B cell (primary cell): Measurements from ENCODE around the gene PLA2G2F. TPM values are rescaled to one million over a fixed set of nuclear protein-coding genes. Genes with fewer than 3 reads are reported as not detected.

Source experiments
- ATAC-seq: fragments of 200-7000 bp; cut with Tn5 transposase; one replicate; pipeline ENCODE4 v1.10.0; 2021; ENCODE audit warnings: low read depth, mild to moderate bottlenecking, moderate number of reproducible peaks, moderate library complexity
- CTCF ChIA-PET: fragments of 350-600 bp; sonication (Branson Sonifier 250); formaldehyde crosslinking; loops from one replicate; lab custom pipeline; 2021; ENCODE audit warnings: antibody characterized with exemption, inconsistent platforms; lab: Charles Lee
- POLR2A ChIA-PET: fragments of 350-600 bp; sonication (Branson Sonifier 250); formaldehyde crosslinking; loops from one replicate; lab custom pipeline; 2021; ENCODE audit warnings: antibody characterized with exemption; lab: Charles Lee
- DNase-seq: peaks from one replicate; pipeline ENCODE4 v3.0.0; 2013
- H2AFZ ChIP-seq: 2 replicates; pipeline ENCODE4 v1.6.1; 2012; ENCODE audit warnings: mild to moderate bottlenecking, low read depth, low read length; ENCODE audit not compliant: insufficient read depth, poor library complexity, severe bottlenecking
- H3K27ac ChIP-seq, 2 donors: 1 replicate in 1 of 2; 2 replicates in 1 of 2; pipeline ENCODE4 v1.5.1; 2012 to 2013; ENCODE audit warnings: low read length in 2 of 2, mild to moderate bottlenecking in 2 of 2, moderate library complexity in 1 of 2
- H3K27me3 ChIP-seq, 4 experiments: fragments of 200-600 bp in 1 of 4; sonication (generic) in 1 of 4; replicated peaks in 1 of 4; 1 replicate in 2 of 4; 2 replicates in 2 of 4; pipeline versions ENCODE4 v1.6.1 to v1.7.0; 2013 to 2016; ENCODE audit warnings: low read length in 3 of 4, mild to moderate bottlenecking in 2 of 4, mixed read lengths in 1 of 4, moderate library complexity in 1 of 4; ENCODE audit not compliant: insufficient read depth in 4 of 4, control insufficient read depth in 3 of 4; ENCODE audit errors: control extremely low read depth in 1 of 4
- H3K36me3 ChIP-seq, 2 experiments: replicated peaks in 1 of 2; 1 replicate in 1 of 2; 2 replicates in 1 of 2; pipeline versions ENCODE4 v1.6.1 to v1.7.1; 2013; ENCODE audit warnings: low read length in 1 of 2; ENCODE audit not compliant: insufficient read depth in 2 of 2, control insufficient read depth in 1 of 2; ENCODE audit errors: control extremely low read depth in 1 of 2, extremely low read depth in 1 of 2
- H3K4me1 ChIP-seq, 2 donors: fragments of 200-600 bp in 1 of 2; sonication (generic) in 1 of 2; 1 replicate in 1 of 2; 2 replicates in 1 of 2; pipeline versions ENCODE4 v1.5.1 to v1.6.1; 2013 to 2017; ENCODE audit warnings: low read length in 2 of 2; ENCODE audit not compliant: control insufficient read depth in 2 of 2, insufficient read depth in 2 of 2
- H3K4me2 ChIP-seq: replicated peaks from 2 replicates; pipeline ENCODE3; 2012; ENCODE audit warnings: mild to moderate bottlenecking, low read depth, low read length; ENCODE audit not compliant: poor library complexity, severe bottlenecking
- H3K4me3 ChIP-seq, 5 experiments: fragments of 200-600 bp in 1 of 5; sonication (generic) in 1 of 5; 1 replicate in 3 of 5; 2 replicates in 2 of 5; pipeline versions ENCODE4 v1.5.1 to v1.7.0; 2011 to 2016; ENCODE audit warnings: low read length in 4 of 5, mild to moderate bottlenecking in 4 of 5, low read depth in 2 of 5, control low read depth in 1 of 5, moderate library complexity in 1 of 5; ENCODE audit not compliant: insufficient read depth in 1 of 5; ENCODE audit errors: control extremely low read depth in 1 of 5, extremely low read depth in 1 of 5
- H3K79me2 ChIP-seq: fragments of 200-600 bp; sonication (generic); one replicate; pipeline ENCODE4 v1.6.0; 2016; ENCODE audit warnings: low read length; ENCODE audit not compliant: control insufficient read depth, insufficient read depth
- H3K9ac ChIP-seq: fragments of 200-600 bp; sonication (generic); 2 replicates; pipeline ENCODE4 v1.6.1; 2017; ENCODE audit warnings: mild to moderate bottlenecking, low read length, moderate library complexity
- H3K9me3 ChIP-seq, 3 donors: one replicate each; pipeline versions ENCODE4 v1.6.1 to v1.7.1; 2013; ENCODE audit warnings: low read length in 2 of 3; ENCODE audit not compliant: control insufficient read depth in 2 of 3, insufficient read depth in 1 of 3; ENCODE audit errors: control extremely low read depth in 1 of 3
- H4K20me1 ChIP-seq: 2 replicates; pipeline ENCODE4 v1.6.0; 2012; ENCODE audit warnings: mild to moderate bottlenecking, low read length; ENCODE audit not compliant: insufficient read depth, control insufficient read depth, poor library complexity, severe bottlenecking
- H3K27ac Mint-ChIP-seq: one replicate; pipeline ENCODE4 v1.8.0; 2021; ENCODE audit warnings: mixed read lengths
- H3K27me3 Mint-ChIP-seq: one replicate; pipeline ENCODE4 v1.8.0; 2021; ENCODE audit warnings: mixed read lengths
- H3K4me1 Mint-ChIP-seq: one replicate; pipeline ENCODE4 v1.8.0; 2021; ENCODE audit warnings: mixed read lengths
- H3K4me3 Mint-ChIP-seq: one replicate; pipeline ENCODE4 v1.8.0; 2021; ENCODE audit warnings: mixed read lengths
- H3K9me3 Mint-ChIP-seq: one replicate; pipeline ENCODE4 v1.8.0; 2022; ENCODE audit warnings: mixed read lengths; ENCODE audit not compliant: insufficient read depth
- EZH2 ChIP-seq: IDR thresholded peaks from 2 replicates; pipeline ENCODE4 v1.6.1; 2012; ENCODE audit warnings: borderline replicate concordance, low read depth, mild to moderate bottlenecking, moderate library complexity, low read length; ENCODE audit not compliant: insufficient read depth, poor library complexity, severe bottlenecking
- WGBS: methylation state at CpG from one replicate; pipeline ENCODE4 v1.1.5; 2013; ENCODE audit warnings: missing lambda C conversion rate; ENCODE audit not compliant: insufficient coverage; 5-methylcytosine and 5-hydroxymethylcytosine counted together
- intact Hi-C: fragments of 100-400 bp; cut with micrococcal nuclease; formaldehyde crosslinking; loops from one replicate; pipeline ENCODE4 v1.10.0; 2022
- polyA plus RNA-seq: library from polyadenylated mRNA; depleted of rRNA; stranded (reverse); fragments of >200 nt; gene quantifications from 2 replicates; pipeline ENCODE4 v1.2.3, GENCODE V29; 2012
- total RNA-seq, 2 donors: library from RNA; stranded (reverse); fragments of 120-200 nt in 1 of 2; gene quantifications; 1 replicate in 1 of 2; 2 replicates in 1 of 2; pipeline versions ENCODE4 v1.2.3 to v1.2.4, GENCODE V29; 2013 to 2022
- TF ChIP-seq, protein P1 (sequence below): fragments of 200-600 bp; IDR thresholded peaks from one replicate; pipeline ENCODE4 v1.8.0; 2022; ENCODE audit warnings: antibody characterized with exemption, mild to moderate bottlenecking

PLA2G2F gene
- total and polyA plus RNA-seq, 2 donors (not counting 1 experiment from before 2014, with no cell fraction given): not detected

DNA sequence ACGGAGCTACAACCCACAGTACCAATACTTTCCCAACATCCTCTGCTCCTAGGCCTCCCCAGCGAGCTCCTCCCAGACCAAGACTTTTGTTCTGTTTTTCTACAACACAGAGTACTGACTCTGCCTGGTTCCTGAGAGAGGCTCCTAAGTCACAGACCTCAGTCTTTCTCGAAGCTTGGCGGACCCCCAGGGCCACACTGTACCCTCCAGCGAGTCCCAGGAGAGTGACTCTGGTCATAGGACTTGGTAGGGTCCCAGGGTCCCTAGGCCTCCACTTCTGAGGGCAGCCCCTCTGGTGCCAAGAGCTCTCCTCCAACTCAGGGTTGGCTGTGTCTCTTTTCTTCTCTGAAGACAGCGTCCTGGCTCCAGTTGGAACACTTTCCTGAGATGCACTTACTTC, 48.5 kb upstream of the PLA2G2F start:
- Mint-ChIP-seq H3K27me3 (peaks cover 7% of the 10 kb centered on the region), H3K4me3 (no peak overlapping the region), H3K27ac (no peak overlapping the region), H3K4me1 (peaks cover under 1% of the 10 kb centered on the region), H3K9me3 (no peaks in the 10 kb centered on the region)
- no peaks in the 10 kb centered on the region for H3K79me2 ChIP-seq
- no peaks in the 10 kb centered on the region for H3K27me3 ChIP-seq
- intact Hi-C loops: no loop called here
- ATAC-seq: no peak
- TF ChIP-seq EZH2: no peak
- TF ChIP-seq, protein P1, sequence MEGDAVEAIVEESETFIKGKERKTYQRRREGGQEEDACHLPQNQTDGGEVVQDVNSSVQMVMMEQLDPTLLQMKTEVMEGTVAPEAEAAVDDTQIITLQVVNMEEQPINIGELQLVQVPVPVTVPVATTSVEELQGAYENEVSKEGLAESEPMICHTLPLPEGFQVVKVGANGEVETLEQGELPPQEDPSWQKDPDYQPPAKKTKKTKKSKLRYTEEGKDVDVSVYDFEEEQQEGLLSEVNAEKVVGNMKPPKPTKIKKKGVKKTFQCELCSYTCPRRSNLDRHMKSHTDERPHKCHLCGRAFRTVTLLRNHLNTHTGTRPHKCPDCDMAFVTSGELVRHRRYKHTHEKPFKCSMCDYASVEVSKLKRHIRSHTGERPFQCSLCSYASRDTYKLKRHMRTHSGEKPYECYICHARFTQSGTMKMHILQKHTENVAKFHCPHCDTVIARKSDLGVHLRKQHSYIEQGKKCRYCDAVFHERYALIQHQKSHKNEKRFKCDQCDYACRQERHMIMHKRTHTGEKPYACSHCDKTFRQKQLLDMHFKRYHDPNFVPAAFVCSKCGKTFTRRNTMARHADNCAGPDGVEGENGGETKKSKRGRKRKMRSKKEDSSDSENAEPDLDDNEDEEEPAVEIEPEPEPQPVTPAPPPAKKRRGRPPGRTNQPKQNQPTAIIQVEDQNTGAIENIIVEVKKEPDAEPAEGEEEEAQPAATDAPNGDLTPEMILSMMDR: no peak
- DNase-seq: no peak
- H4K20me1 ChIP-seq: no peaks in the 10 kb centered on the region
- no peak overlapping the region for H2AFZ ChIP-seq
- H3K4me1 ChIP-seq: peaks cover 0 to under 1% of the 10 kb centered on the region in 2 donors
- POLR2A ChIA-PET: no interaction called here
- H3K9ac ChIP-seq: no peak overlapping the region
- 87% methylated on average over 6 of the region's 6 CpGs for WGBS
- no peak overlapping the region for H3K4me3 ChIP-seq
- H3K36me3 ChIP-seq: no peaks in the 10 kb centered on the region
- H3K9me3 ChIP-seq: no peaks in the 10 kb centered on the region
- CTCF ChIA-PET: interaction anchor here (0.5 to 1.7 kb wide), 6 partner anchors 10 to 173 kb away, joined by 3 to 5 read pairs (median 4); no protein-coding TSS in a partner anchor
- no peak overlapping the region for H3K4me2 ChIP-seq
- no peak overlapping the region for H3K27ac ChIP-seq

DNA sequence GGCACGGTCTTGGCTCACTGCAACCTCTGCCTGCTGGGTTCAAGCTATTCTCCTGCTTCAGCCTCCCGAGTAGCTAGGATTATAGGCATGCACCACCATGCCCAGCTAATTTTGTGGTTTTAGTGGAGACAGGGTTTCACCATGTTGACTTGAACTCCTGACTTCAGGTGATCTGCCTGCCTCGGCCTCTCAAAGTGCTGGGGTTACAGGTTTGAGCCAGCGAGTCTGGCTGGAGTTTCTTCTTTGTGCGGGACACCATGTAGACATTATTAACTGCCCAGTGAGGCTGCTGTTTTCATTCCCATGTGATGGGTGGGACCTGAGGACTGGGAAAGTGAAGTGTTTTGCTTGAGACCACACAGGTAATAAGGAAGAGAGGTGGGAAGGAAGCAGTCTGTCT, 45.8 kb upstream of the PLA2G2F start:
- POLR2A ChIA-PET: no interaction called here
- no peaks in the 10 kb centered on the region for H4K20me1 ChIP-seq
- no peak overlapping the region for H3K4me2 ChIP-seq
- no peaks in the 10 kb centered on the region for H3K9me3 ChIP-seq
- H3K27me3 ChIP-seq: no peaks in the 10 kb centered on the region
- intact Hi-C loops: no loop called here
- no peak overlapping the region for H2AFZ ChIP-seq
- Mint-ChIP-seq H3K9me3 (no peaks in the 10 kb centered on the region), H3K27me3 (peaks cover 7% of the 10 kb centered on the region), H3K4me1 (no peaks in the 10 kb centered on the region), H3K27ac (no peak overlapping the region), H3K4me3 (no peak overlapping the region)
- CTCF ChIA-PET: interaction anchor here (0.8 to 1.7 kb wide), 5 partner anchors 7 to 332 kb away, joined by 3 to 7 read pairs (median 3); partner anchors contain the start of gene PLA2G2A
- no peak for TF ChIP-seq EZH2
- TF ChIP-seq, protein P1: no peak
- no peak for ATAC-seq
- no peaks in the 10 kb centered on the region for H3K36me3 ChIP-seq
- no peak overlapping the region for H3K9ac ChIP-seq
- no peak overlapping the region for H3K27ac ChIP-seq
- DNase-seq: no peak
- H3K79me2 ChIP-seq: no peaks in the 10 kb centered on the region
- no peak overlapping the region for H3K4me3 ChIP-seq
- WGBS: 92% methylated on average over 5 of the region's 5 CpGs
- H3K4me1 ChIP-seq: no peaks in the 10 kb centered on the region
